H1 (cell line): ENCODE measurements around the gene OSBPL3. TPM values are rescaled to one million over a fixed set of nuclear protein-coding genes. Genes with fewer than 3 reads are reported as not detected.

ENCODE experiments used
- CTCF ChIA-PET: fragments of 300-600 bp; sonication (Branson Sonifier 250); formaldehyde crosslinking; loops from one replicate; lab custom pipeline; 2021; ENCODE audit not compliant: partially characterized antibody; lab: Charles Lee
- POLR2A ChIA-PET: fragments of 300-600 bp; sonication (Branson Sonifier 250); formaldehyde crosslinking; loops from one replicate; lab custom pipeline; 2021; ENCODE audit warnings: inconsistent platforms; ENCODE audit not compliant: partially characterized antibody; lab: Charles Lee
- DNase-seq, 2 experiments: peaks; one replicate each; pipeline versions ENCODE4 v3.0.0 to v3.0.0-alpha.2; 2010 to 2022; ENCODE audit warnings: low spot score in 2 of 2, low read depth in 1 of 2, mixed read lengths in 1 of 2
- FAIRE-seq: peaks from 2 replicates; lab custom pipeline; 2011; peaks lifted over from hg19 to GRCh38; lab: Jason Lieb, UNC
- H2AFZ ChIP-seq: 2 replicates; pipeline ENCODE4 v1.8.1; 2012; ENCODE audit warnings: low read length, inconsistent platforms
- H2AK5ac ChIP-seq: 2 replicates; pipeline ENCODE4 v1.6.1; 2013; ENCODE audit warnings: low read depth, low read length
- H2BK120ac ChIP-seq: replicated peaks from 2 replicates; pipeline ENCODE3; 2013; ENCODE audit warnings: low read depth, low read length, inconsistent platforms
- H2BK12ac ChIP-seq: 2 replicates; pipeline ENCODE4 v1.6.1; 2013; ENCODE audit warnings: low read depth, low read length
- H2BK15ac ChIP-seq: 2 replicates; pipeline ENCODE4 v1.6.1; 2013; ENCODE audit warnings: low read length
- H2BK20ac ChIP-seq: 2 replicates; pipeline ENCODE4 v1.6.1; 2013; ENCODE audit warnings: low read length
- H2BK5ac ChIP-seq: 2 replicates; pipeline ENCODE4 v1.6.1; 2013; ENCODE audit warnings: low read depth, low read length
- H3K14ac ChIP-seq: 2 replicates; pipeline ENCODE4 v1.6.1; 2013; ENCODE audit warnings: inconsistent platforms; ENCODE audit not compliant: insufficient read length
- H3K18ac ChIP-seq: 2 replicates; pipeline ENCODE4 v1.6.1; 2013; ENCODE audit warnings: low read length; ENCODE audit errors: extremely low read depth
- H3K23ac ChIP-seq: 2 replicates; pipeline ENCODE4 v1.6.1; 2013; ENCODE audit warnings: inconsistent platforms; ENCODE audit not compliant: insufficient read length
- H3K23me2 ChIP-seq: 2 replicates; pipeline ENCODE4 v1.6.1; 2013; ENCODE audit warnings: low read depth, low read length
- H3K27ac ChIP-seq: 2 replicates; pipeline ENCODE4 v1.6.1; 2011; ENCODE audit warnings: low read depth, low read length, inconsistent platforms
- H3K27me3 ChIP-seq, 4 experiments: replicated peaks in 1 of 4; 1 replicate in 1 of 4; 2 replicates in 3 of 4; pipeline versions ENCODE4 v1.6.1 to v1.8.1; 2011 to 2013; ENCODE audit warnings: low read length in 3 of 4, mild to moderate bottlenecking in 3 of 4, inconsistent platforms in 2 of 4, mixed read lengths in 2 of 4, moderate library complexity in 1 of 4; ENCODE audit not compliant: control insufficient read depth in 3 of 4, insufficient read depth in 3 of 4; ENCODE audit errors: extremely low read depth in 1 of 4
- H3K36me3 ChIP-seq, 4 experiments: 2 replicates each; pipeline versions ENCODE4 v1.6.1 to v1.8.1; 2011 to 2013; ENCODE audit warnings: mild to moderate bottlenecking in 4 of 4, low read length in 3 of 4, moderate library complexity in 2 of 4, control low read depth in 1 of 4, inconsistent platforms in 1 of 4; ENCODE audit not compliant: insufficient read depth in 4 of 4, control insufficient read depth in 2 of 4
- H3K4ac ChIP-seq: replicated peaks from 2 replicates; pipeline ENCODE3; 2013; ENCODE audit warnings: low read length, low read depth, mixed read lengths, inconsistent platforms; ENCODE audit not compliant: insufficient read length
- H3K4me1 ChIP-seq, 4 experiments: replicated peaks in 1 of 4; 1 replicate in 1 of 4; 2 replicates in 3 of 4; pipeline versions ENCODE4 v1.6.1 to v1.8.1; 2011 to 2013; ENCODE audit warnings: low read length in 3 of 4, inconsistent platforms in 2 of 4, mixed read lengths in 1 of 4; ENCODE audit not compliant: insufficient read depth in 4 of 4, control insufficient read depth in 3 of 4
- H3K4me2 ChIP-seq, 2 experiments: 2 replicates each; pipeline versions ENCODE4 v1.6.1 to v1.8.1; 2011 to 2013; ENCODE audit warnings: low read depth in 2 of 2, low read length in 2 of 2, control low read depth in 1 of 2, inconsistent platforms in 1 of 2, mild to moderate bottlenecking in 1 of 2; ENCODE audit not compliant: insufficient read depth in 1 of 2
- H3K4me3 ChIP-seq, 4 experiments: fragments of 200-600, 300-600 bp in 1 of 4; sonication (generic), shearing (Covaris generic), sonication (Bioruptor Twin) in 1 of 4; 2 replicates each; pipeline versions ENCODE4 v1.5.1 to v1.8.1; 2011 to 2016; ENCODE audit warnings: low read length in 4 of 4, low read depth in 3 of 4, control low read depth in 2 of 4, inconsistent platforms in 2 of 4, mild to moderate bottlenecking in 2 of 4, mixed read lengths in 1 of 4, moderate library complexity in 1 of 4; ENCODE audit not compliant: insufficient read depth in 2 of 4; ENCODE audit errors: extremely low read depth in 1 of 4
- H3K56ac ChIP-seq: replicated peaks from 2 replicates; pipeline ENCODE3; 2013; ENCODE audit warnings: low read depth, mild to moderate bottlenecking, mixed read lengths, low read length, inconsistent platforms; ENCODE audit not compliant: insufficient read length
- H3K79me1 ChIP-seq: 2 replicates; pipeline ENCODE4 v1.6.1; 2013; ENCODE audit warnings: low read depth, low read length, control low read depth
- H3K79me2 ChIP-seq, 2 experiments: 2 replicates each; pipeline versions ENCODE4 v1.6.1 to v1.8.1; 2012 to 2013; ENCODE audit warnings: low read length in 2 of 2, mild to moderate bottlenecking in 2 of 2, inconsistent platforms in 1 of 2; ENCODE audit not compliant: insufficient read depth in 2 of 2, control insufficient read depth in 1 of 2
- H3K9ac ChIP-seq, 4 experiments: replicated peaks in 1 of 4; 1 replicate in 1 of 4; 2 replicates in 3 of 4; pipeline versions ENCODE4 v1.6.1 to v1.8.1; 2011 to 2013; ENCODE audit warnings: low read depth in 3 of 4, low read length in 3 of 4, control low read depth in 2 of 4, mild to moderate bottlenecking in 2 of 4, moderate library complexity in 2 of 4, inconsistent platforms in 1 of 4; ENCODE audit errors: extremely low read depth in 1 of 4
- H3K9me3 ChIP-seq, 2 experiments: 2 replicates each; pipeline versions ENCODE4 v1.6.1 to v1.8.1; 2012 to 2013; ENCODE audit warnings: mild to moderate bottlenecking in 2 of 2, moderate library complexity in 2 of 2, control low read depth in 1 of 2, inconsistent platforms in 1 of 2, low read depth in 1 of 2, low read length in 1 of 2, mixed read lengths in 1 of 2; ENCODE audit not compliant: insufficient read depth in 2 of 2
- H4K20me1 ChIP-seq, 2 experiments: replicated peaks in 1 of 2; 2 replicates each; pipeline versions ENCODE3 to v1.8.1; 2011 to 2013; ENCODE audit warnings: inconsistent platforms in 2 of 2, low read length in 2 of 2, mild to moderate bottlenecking in 1 of 2; ENCODE audit not compliant: insufficient read depth in 2 of 2, control insufficient read depth in 1 of 2
- H4K5ac ChIP-seq: 2 replicates; pipeline ENCODE4 v1.6.1; 2013; ENCODE audit warnings: low read length, low read depth, mixed read lengths, inconsistent platforms; ENCODE audit not compliant: insufficient read length
- H4K8ac ChIP-seq: 2 replicates; pipeline ENCODE4 v1.8.0; 2013; ENCODE audit warnings: mild to moderate bottlenecking, moderate library complexity, low read length, inconsistent platforms; ENCODE audit not compliant: insufficient read depth; ENCODE audit errors: extremely low read depth
- H4K91ac ChIP-seq: replicated peaks from 2 replicates; pipeline ENCODE3; 2013; ENCODE audit warnings: low read length, mixed read lengths, inconsistent platforms; ENCODE audit not compliant: insufficient read length
- CBX8 ChIP-seq: fragments of 300-800, 300-1000 bp; sonication (generic); IDR thresholded peaks from 2 replicates; pipeline ENCODE4 v1.7.1; 2016; ENCODE audit warnings: low read depth, low read length, borderline replicate concordance
- CTBP2 ChIP-seq: IDR thresholded peaks from 2 replicates; pipeline ENCODE4 v1.7.0; 2011; ENCODE audit warnings: borderline replicate concordance, mild to moderate bottlenecking, moderate library complexity, mixed read lengths, low read length; ENCODE audit not compliant: insufficient read depth, insufficient read length
- GABPA ChIP-seq: IDR thresholded peaks from 2 replicates; pipeline ENCODE4 v1.6.1; 2011; ENCODE audit warnings: mild to moderate bottlenecking, low read length, moderate library complexity, borderline replicate concordance; ENCODE audit not compliant: insufficient read depth
- HDAC6 ChIP-seq: IDR thresholded peaks from one replicate; pipeline ENCODE4 v1.7.1; 2012; ENCODE audit warnings: low read depth, mild to moderate bottlenecking, inconsistent platforms, low read length, moderate library complexity
- KDM5A ChIP-seq: fragments of 200-600 bp; IDR thresholded peaks from 2 replicates; pipeline ENCODE4 v1.7.1; 2012; ENCODE audit warnings: mild to moderate bottlenecking, low read length, inconsistent platforms, mixed read lengths
- NANOG ChIP-seq: IDR thresholded peaks from 2 replicates; pipeline ENCODE4 v1.6.1; 2011; ENCODE audit warnings: low read length, low read depth, mild to moderate bottlenecking, inconsistent platforms; ENCODE audit not compliant: insufficient read depth, poor library complexity, severe bottlenecking
- POLR2A ChIP-seq, 2 experiments: IDR thresholded peaks; 1 replicate in 1 of 2; 2 replicates in 1 of 2; pipeline ENCODE4 v1.6.1; 2011; ENCODE audit warnings: low read depth in 2 of 2, low read length in 2 of 2, mild to moderate bottlenecking in 2 of 2; ENCODE audit errors: control extremely low read depth in 1 of 2
- POU5F1 ChIP-seq: IDR thresholded peaks from 2 replicates; pipeline ENCODE4 v1.6.1; 2011; ENCODE audit warnings: low read depth, mild to moderate bottlenecking, low read length, moderate library complexity
- RAD21 ChIP-seq, 2 experiments: IDR thresholded peaks in 1 of 2; conservative IDR thresholded peaks in 1 of 2; 2 replicates each; pipeline ENCODE4 v1.6.1; 2011; ENCODE audit warnings: low read depth in 2 of 2, low read length in 2 of 2, improper control_type of control experiment in 1 of 2, inconsistent platforms in 1 of 2, mild to moderate bottlenecking in 1 of 2, moderate library complexity in 1 of 2
- SP4 ChIP-seq: IDR thresholded peaks from 2 replicates; pipeline ENCODE4 v1.6.1; 2012; ENCODE audit warnings: low read length, inconsistent platforms
- TAF7 ChIP-seq: optimal IDR thresholded peaks from 2 replicates; pipeline ENCODE3; 2011; ENCODE audit warnings: low read depth, mild to moderate bottlenecking, inconsistent platforms, low read length, moderate library complexity, borderline replicate concordance
- TEAD4 ChIP-seq: IDR thresholded peaks from 2 replicates; pipeline ENCODE4 v1.6.1; 2012; ENCODE audit warnings: low read depth, low read length, inconsistent platforms, mixed read lengths
- YY1 ChIP-seq: IDR thresholded peaks from 2 replicates; pipeline ENCODE4 v1.6.1; 2011; ENCODE audit warnings: low read depth, mild to moderate bottlenecking, low read length
- WGBS, 2 experiments: shearing (Covaris generic) in 1 of 2; methylation state at CpG; one replicate each; pipeline versions ENCODE4 v1.1.6 to v1.1.7; 2013 to 2015; ENCODE audit warnings: low lambda C conversion rate in 2 of 2, mixed read lengths in 2 of 2, inconsistent platforms in 1 of 2, low coverage in 1 of 2, missing lambda C conversion rate in 1 of 2; ENCODE audit not compliant: insufficient replicate concordance in 2 of 2, insufficient coverage in 1 of 2, insufficient read length in 1 of 2; ENCODE audit errors: extremely low coverage in 1 of 2, missing lambda C conversion rate in 1 of 2; 5-methylcytosine and 5-hydroxymethylcytosine counted together
- polyA plus RNA-seq, 7 experiments: library from polyadenylated mRNA; depleted of rRNA in 3 of 7; stranded (reverse) in 5 of 7; unstranded in 2 of 7; fragments of >200 nt in 5 of 7; fragments of 200-250 nt in 2 of 7; gene quantifications; 1 replicate in 5 of 7; 2 replicates in 1 of 7; 4 replicates in 1 of 7; pipeline versions ENCODE4 v1.2.1 to v1.2.3, GENCODE V29; 2011 to 2013; ENCODE audit warnings: missing spikeins in 2 of 7, mixed read lengths in 2 of 7
- total RNA-seq: library from RNA; stranded (reverse); fragmentation: NEBNext Ultra II Directional; extraction: Animal tissue kit (Norgen Biotek cat#: 25700); gene quantifications from 2 replicates; pipeline ENCODE4 v1.2.1, GENCODE V29; 2021

Gene OSBPL3
- total and polyA plus RNA-seq, 2 of the 8 experiments (the other 6 are each of a cell fraction or from before 2014, with no cell fraction given): 2.8 to 13.9 TPM

- no peak for FAIRE-seq
- no peak for TF ChIP-seq YY1
- TF ChIP-seq KDM5A: no peak
- TF ChIP-seq TAF7: no peak
- no peak for TF ChIP-seq RAD21 (IDR thresholded peaks at IDR 0.05 in 1 of 2, conservative IDR thresholded peaks at IDR 0.05 in 1 of 2; ENCODE audit: low read depth in 2 of 2, low read length in 2 of 2)
- TF ChIP-seq SP4: no peak
- no peak for TF ChIP-seq GABPA
- no peak for TF ChIP-seq TEAD4
- no peak for TF ChIP-seq CBX8
- no peak for TF ChIP-seq CTBP2
- no peak for TF ChIP-seq POU5F1
- no peak for TF ChIP-seq POLR2A (IDR thresholded peaks at IDR 0.05; ENCODE audit: control extremely low read depth in 1 of 2, low read depth in 2 of 2, low read length in 2 of 2)
- no peak for TF ChIP-seq HDAC6
- TF ChIP-seq NANOG: no peak
These were observed 57.7 kb downstream of the OSBPL3 start for GRCh38 chr7:24922099-24922773.

More at GRCh38 chr7:24922099-24922773, 57.7 kb downstream of the OSBPL3 start:
- H3K14ac ChIP-seq: no peak overlapping the region
- H2AK5ac ChIP-seq: no peak overlapping the region
- H3K79me2 ChIP-seq: no peaks in the 10 kb centered on the region
- 86% methylated on average over 5 of the region's 5 CpGs; no CpG with 5 or more reads in 1 of the 2 experiments for WGBS, 2 experiments
- H3K27ac ChIP-seq: no peak overlapping the region
- H3K18ac ChIP-seq: no peak overlapping the region
- H3K4me1 ChIP-seq: peaks cover 0 to 2% (median 0%) of the 10 kb centered on the region in 4 experiments; a peak in 2 of 7 replicates
- H2BK20ac ChIP-seq: no peak overlapping the region
- H3K4me3 ChIP-seq: no peak overlapping the region
- no peak overlapping the region for H3K4ac ChIP-seq
- H3K56ac ChIP-seq: no peak overlapping the region
- H4K5ac ChIP-seq: no peak overlapping the region
- no peak overlapping the region for H4K91ac ChIP-seq
- POLR2A ChIA-PET: interaction anchor here (1.5 kb wide), 1 partner anchor 8 kb away, joined by 3 read pairs; no protein-coding TSS in a partner anchor
- H3K4me2 ChIP-seq: no peak overlapping the region
- H2BK120ac ChIP-seq: no peak overlapping the region
- H3K9ac ChIP-seq: no peak overlapping the region; a peak in 1 of 7 replicates
- H4K20me1 ChIP-seq: no peaks in the 10 kb centered on the region
- no peak for DNase-seq
- H2BK5ac ChIP-seq: no peak overlapping the region
- no peak overlapping the region for H2BK12ac ChIP-seq
- CTCF ChIA-PET: interaction anchor here (1.1 to 1.5 kb wide), 3 partner anchors 40 to 171 kb away, joined by 3 to 4 read pairs (median 4); no protein-coding TSS in a partner anchor
- no peaks in the 10 kb centered on the region for H3K79me1 ChIP-seq
- H3K27me3 ChIP-seq: no peaks in the 10 kb centered on the region
- H3K9me3 ChIP-seq: no peaks in the 10 kb centered on the region
- no peak overlapping the region for H2AFZ ChIP-seq
- H2BK15ac ChIP-seq: no peak overlapping the region
- H4K8ac ChIP-seq: no peak overlapping the region
- H3K36me3 ChIP-seq: no peaks in the 10 kb centered on the region
- no peak overlapping the region for H3K23ac ChIP-seq
- H3K23me2 ChIP-seq: no peaks in the 10 kb centered on the region
